DND-41 (cell line): Measurements from ENCODE around the gene FITM1.

Source experiments
- ATAC-seq: fragments of 200-7000 bp; cut with Tn5 transposase; 3 replicates; pipeline ENCODE4 v1.9.1; 2021; ENCODE audit warnings: low read depth; ENCODE audit not compliant: insufficient read depth
- DNase-seq: peaks from one replicate; pipeline ENCODE4 v3.0.0-alpha.2; 2020
- H2AFZ ChIP-seq: 2 replicates; pipeline ENCODE4 v1.6.0; 2012; ENCODE audit warnings: low read depth, low read length
- H3K27ac ChIP-seq: 2 replicates; pipeline ENCODE4 v1.5.1; 2012; ENCODE audit warnings: low read length, inconsistent platforms
- H3K27me3 ChIP-seq: fragments of 200-600 bp; sonication (generic); 2 replicates; pipeline ENCODE4 v1.6.0; 2012; ENCODE audit warnings: low read length, mild to moderate bottlenecking, inconsistent platforms; ENCODE audit not compliant: insufficient read depth, poor library complexity
- H3K36me3 ChIP-seq: 2 replicates; pipeline ENCODE4 v1.5.1; 2012; ENCODE audit warnings: low read length, inconsistent platforms; ENCODE audit not compliant: insufficient read depth
- H3K4me1 ChIP-seq: 2 replicates; pipeline ENCODE4 v1.5.1; 2012; ENCODE audit warnings: mild to moderate bottlenecking, low read length; ENCODE audit not compliant: insufficient read depth
- H3K4me2 ChIP-seq: 2 replicates; pipeline ENCODE4 v1.6.0; 2012; ENCODE audit warnings: mild to moderate bottlenecking, moderate library complexity, low read length, inconsistent platforms; ENCODE audit not compliant: insufficient read depth
- H3K4me3 ChIP-seq, 2 experiments: fragments of 200-600 bp in 1 of 2; shearing (Covaris generic) in 1 of 2; 2 replicates each; pipeline ENCODE4 v1.5.1; 2012 to 2016; ENCODE audit warnings: inconsistent platforms in 2 of 2, low read length in 2 of 2, mild to moderate bottlenecking in 2 of 2, low read depth in 1 of 2, moderate library complexity in 1 of 2
- H3K79me2 ChIP-seq: 2 replicates; pipeline ENCODE4 v1.6.0; 2012; ENCODE audit warnings: low read length, inconsistent platforms; ENCODE audit not compliant: insufficient read depth
- H3K9ac ChIP-seq: 2 replicates; pipeline ENCODE4 v1.6.0; 2012; ENCODE audit warnings: low read depth, mild to moderate bottlenecking, inconsistent platforms, low read length, moderate library complexity
- H3K9me3 ChIP-seq: 2 replicates; pipeline ENCODE4 v1.5.1; 2012; ENCODE audit warnings: low read length, moderate library complexity, mild to moderate bottlenecking, inconsistent platforms; ENCODE audit not compliant: insufficient read depth, severe bottlenecking
- H4K20me1 ChIP-seq: 2 replicates; pipeline ENCODE4 v1.6.0; 2012; ENCODE audit warnings: low read length; ENCODE audit not compliant: insufficient read depth
- EZH2 ChIP-seq: IDR thresholded peaks from 3 replicates; pipeline ENCODE4 v1.6.1; 2012; ENCODE audit warnings: borderline replicate concordance, low read depth, mild to moderate bottlenecking, moderate library complexity, low read length, inconsistent platforms; ENCODE audit not compliant: severe bottlenecking
- TF ChIP-seq, protein P1 (sequence below): IDR thresholded peaks from 2 replicates; pipeline ENCODE4 v1.5.1; 2012; ENCODE audit warnings: borderline replicate concordance, low read length, moderate library complexity, mild to moderate bottlenecking; ENCODE audit not compliant: poor library complexity, severe bottlenecking; ENCODE audit errors: extremely low read depth

FITM1 gene

GRCh38 chr14:24132976-24133375, 2.5 kb downstream of the FITM1 start:
- TF ChIP-seq, protein P1, sequence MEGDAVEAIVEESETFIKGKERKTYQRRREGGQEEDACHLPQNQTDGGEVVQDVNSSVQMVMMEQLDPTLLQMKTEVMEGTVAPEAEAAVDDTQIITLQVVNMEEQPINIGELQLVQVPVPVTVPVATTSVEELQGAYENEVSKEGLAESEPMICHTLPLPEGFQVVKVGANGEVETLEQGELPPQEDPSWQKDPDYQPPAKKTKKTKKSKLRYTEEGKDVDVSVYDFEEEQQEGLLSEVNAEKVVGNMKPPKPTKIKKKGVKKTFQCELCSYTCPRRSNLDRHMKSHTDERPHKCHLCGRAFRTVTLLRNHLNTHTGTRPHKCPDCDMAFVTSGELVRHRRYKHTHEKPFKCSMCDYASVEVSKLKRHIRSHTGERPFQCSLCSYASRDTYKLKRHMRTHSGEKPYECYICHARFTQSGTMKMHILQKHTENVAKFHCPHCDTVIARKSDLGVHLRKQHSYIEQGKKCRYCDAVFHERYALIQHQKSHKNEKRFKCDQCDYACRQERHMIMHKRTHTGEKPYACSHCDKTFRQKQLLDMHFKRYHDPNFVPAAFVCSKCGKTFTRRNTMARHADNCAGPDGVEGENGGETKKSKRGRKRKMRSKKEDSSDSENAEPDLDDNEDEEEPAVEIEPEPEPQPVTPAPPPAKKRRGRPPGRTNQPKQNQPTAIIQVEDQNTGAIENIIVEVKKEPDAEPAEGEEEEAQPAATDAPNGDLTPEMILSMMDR = no peak
- no peak for TF ChIP-seq EZH2
- Histone ChIP-seq H3K79me2 (peaks cover 20% of the 10 kb centered on the region), H3K4me3 (no peak overlapping the region), H3K4me2 (no peak overlapping the region), H3K4me1 (peaks cover 24% of the 10 kb centered on the region), H3K27me3 (no peaks in the 10 kb centered on the region), H3K9me3 (no peaks in the 10 kb centered on the region), H4K20me1 (peaks cover 15% of the 10 kb centered on the region; the same call in 1 of the 2 replicates), H3K36me3 (peaks cover 12% of the 10 kb centered on the region), H3K27ac (no peak overlapping the region), H3K9ac (no peak overlapping the region), H2AFZ (no peak overlapping the region)
- ATAC-seq (no peak), DNase-seq (no peak)

GRCh38 chr14:24133735-24134134, 3.3 kb downstream of the FITM1 start:
- Histone ChIP-seq H4K20me1 (peaks cover 22% of the 10 kb centered on the region; the same call in 1 of the 2 replicates), H3K27ac (no peak overlapping the region), H3K79me2 (peaks cover 28% of the 10 kb centered on the region), H2AFZ (no peak overlapping the region), H3K4me2 (no peak overlapping the region), H3K9me3 (no peaks in the 10 kb centered on the region), H3K36me3 (peaks cover 20% of the 10 kb centered on the region), H3K9ac (no peak overlapping the region), H3K4me3 (no peak overlapping the region), H3K4me1 (peaks cover 31% of the 10 kb centered on the region), H3K27me3 (no peaks in the 10 kb centered on the region)
- DNase-seq (no peak), ATAC-seq (no peak)
- no peak for TF ChIP-seq EZH2
- TF ChIP-seq, protein P1 = no peak

- Histone ChIP-seq H3K27me3 (no peaks in the 10 kb centered on the region), H3K36me3 (peaks cover 30% of the 10 kb centered on the region), H3K4me3 (peak overlapping the region; percentile 95 to 98), H3K27ac (peak overlapping the region; percentile 74), H3K4me1 (peaks cover 48% of the 10 kb centered on the region), H3K9ac (peak overlapping the region; percentile 100), H2AFZ (peak overlapping the region; percentile 86), H4K20me1 (peaks cover 32% of the 10 kb centered on the region; the same call in 1 of the 2 replicates), H3K9me3 (no peaks in the 10 kb centered on the region), H3K79me2 (peaks cover 45% of the 10 kb centered on the region), H3K4me2 (peak overlapping the region; percentile 74)
- ATAC-seq (no peak), DNase-seq (no peak)
- TF ChIP-seq, protein P1 = no peak
- no peak for TF ChIP-seq EZH2
Observed at GRCh38 chr14:24135584-24135833, 5.0 kb downstream of the FITM1 start.
